GM23338 (cell line): Measurements from ENCODE around the gene ZC3H12C. TPM values are rescaled to one million over a fixed set of nuclear protein-coding genes. Genes with fewer than 3 reads are reported as not detected.

Source experiments
- ATAC-seq: fragments of 200-7000 bp; cut with Tn5 transposase; 3 replicates; pipeline ENCODE4 v1.9.1; 2020
- DNase-seq: peaks from one replicate; pipeline ENCODE4 v3.0.0-alpha.2; 2015; ENCODE audit warnings: low spot score
- H2AFZ ChIP-seq: fragments of 200-600 bp; sonication (generic); 2 replicates; pipeline ENCODE4 v1.8.0; 2016; ENCODE audit warnings: antibody characterized with exemption, mild to moderate bottlenecking, moderate library complexity
- H3F3A ChIP-seq: fragments of 200-600 bp; sonication (generic); replicated peaks from 2 replicates; pipeline ENCODE4 v1.8.0; 2017; ENCODE audit warnings: antibody characterized with exemption, mixed run types, low read depth
- H3K27ac ChIP-seq: fragments of 200-600 bp; sonication (generic); 2 replicates; pipeline ENCODE4 v1.6.1; 2016; ENCODE audit warnings: low read depth
- H3K27me3 ChIP-seq: fragments of 200-600 bp; sonication (generic); 2 replicates; pipeline ENCODE4 v1.8.0; 2016; ENCODE audit warnings: mild to moderate bottlenecking, mixed run types, moderate library complexity; ENCODE audit not compliant: insufficient read depth
- H3K36me3 ChIP-seq: fragments of 200-600 bp; sonication (generic); 2 replicates; pipeline ENCODE4 v1.8.0; 2016; ENCODE audit warnings: mild to moderate bottlenecking; ENCODE audit not compliant: insufficient read depth
- H3K4me1 ChIP-seq: fragments of 200-600 bp; sonication (generic); 2 replicates; pipeline ENCODE4 v1.8.0; 2016; ENCODE audit warnings: mild to moderate bottlenecking, moderate library complexity; ENCODE audit not compliant: insufficient read depth
- H3K4me2 ChIP-seq: fragments of 200-600 bp; sonication (generic); 2 replicates; pipeline ENCODE4 v1.7.1; 2017; ENCODE audit warnings: mixed run types
- H3K4me3 ChIP-seq: fragments of 200-600 bp; sonication (generic); 2 replicates; pipeline ENCODE4 v1.6.1; 2016; ENCODE audit warnings: mixed run types
- H3K79me2 ChIP-seq: fragments of 200-600 bp; sonication (generic); replicated peaks from 2 replicates; pipeline ENCODE4 v1.8.0; 2017; ENCODE audit warnings: mild to moderate bottlenecking; ENCODE audit not compliant: insufficient read depth
- H3K9me2 ChIP-seq: fragments of 200-600 bp; sonication (generic); 2 replicates; pipeline ENCODE4 v1.8.0; 2017; ENCODE audit not compliant: insufficient read depth
- H4K20me1 ChIP-seq: fragments of 200-600 bp; sonication (generic); replicated peaks from 2 replicates; pipeline ENCODE4 v1.8.0; 2017; ENCODE audit warnings: mild to moderate bottlenecking; ENCODE audit not compliant: insufficient read depth
- H3K27ac Mint-ChIP-seq: 2 replicates; pipeline ENCODE4 v1.8.0; 2020; ENCODE audit warnings: inconsistent platforms, mild to moderate bottlenecking, moderate library complexity, mixed read lengths
- H3K27me3 Mint-ChIP-seq: 3 replicates; pipeline ENCODE4 v1.8.0; 2022; ENCODE audit warnings: low read depth, mild to moderate bottlenecking, moderate library complexity, mixed read lengths, inconsistent platforms; ENCODE audit not compliant: insufficient read depth, poor library complexity
- H3K36me3 Mint-ChIP-seq: 3 replicates; pipeline ENCODE4 v1.8.0; 2021; ENCODE audit warnings: low read depth, mild to moderate bottlenecking, inconsistent platforms, moderate library complexity, mixed read lengths
- H3K4me1 Mint-ChIP-seq: 3 replicates; pipeline ENCODE4 v1.8.0; 2020; ENCODE audit warnings: mild to moderate bottlenecking, inconsistent platforms, mixed read lengths
- H3K4me3 Mint-ChIP-seq: 3 replicates; pipeline ENCODE4 v1.8.0; 2021; ENCODE audit warnings: moderate library complexity, mild to moderate bottlenecking, inconsistent platforms, mixed read lengths
- H3K9me3 Mint-ChIP-seq: 3 replicates; pipeline ENCODE4 v1.8.0; 2020; ENCODE audit warnings: moderate library complexity, mild to moderate bottlenecking, inconsistent platforms, mixed read lengths
- CREB1 ChIP-seq: fragments of 250-450 bp; sonication (Bioruptor Pico); IDR thresholded peaks from 2 replicates; pipeline ENCODE4 v1.5.0; 2020; ENCODE audit warnings: low read depth, mild to moderate bottlenecking, moderate library complexity
- CTCF ChIP-seq, 2 experiments: fragments of 200-600 bp in 1 of 2; sonication (generic) in 1 of 2; conservative IDR thresholded peaks; 2 replicates each; pipeline versions ENCODE4 v1.5.1 to v1.6.1; 2016 to 2017; ENCODE audit warnings: antibody characterized with exemption in 2 of 2, low read depth in 2 of 2, mild to moderate bottlenecking in 2 of 2, moderate library complexity in 1 of 2
- ETS1 ChIP-seq: IDR thresholded peaks from 2 replicates; pipeline ENCODE4 v1.6.1; 2016; ENCODE audit warnings: antibody characterized with exemption
- EZH2 ChIP-seq: fragments of 200-600 bp; sonication (generic); IDR thresholded peaks from one replicate; pipeline ENCODE4 v1.8.0; 2017; ENCODE audit warnings: antibody characterized with exemption, mild to moderate bottlenecking, low read depth; ENCODE audit not compliant: unreplicated experiment
- EZH2phosphoT487 ChIP-seq: fragments of 200-600 bp; sonication (generic); IDR thresholded peaks from one replicate; pipeline ENCODE4 v1.8.1; 2018; ENCODE audit warnings: antibody characterized with exemption; ENCODE audit not compliant: unreplicated experiment
- JUNB ChIP-seq: IDR thresholded peaks from one replicate; pipeline ENCODE4 v1.6.1; 2016; ENCODE audit warnings: antibody characterized with exemption; ENCODE audit not compliant: unreplicated experiment
- NANOG ChIP-seq: IDR thresholded peaks from 2 replicates; pipeline ENCODE4 v1.6.1; 2016; ENCODE audit warnings: antibody characterized with exemption, borderline replicate concordance
- POLR2AphosphoS5 ChIP-seq: IDR thresholded peaks from 2 replicates; pipeline ENCODE4 v1.6.1; 2016; ENCODE audit warnings: antibody characterized with exemption, low read depth
- REST ChIP-seq: IDR thresholded peaks from one replicate; pipeline ENCODE4 v1.6.1; 2018; ENCODE audit warnings: antibody characterized with exemption; ENCODE audit not compliant: unreplicated experiment
- STAT1 ChIP-seq: IDR thresholded peaks from one replicate; pipeline ENCODE4 v1.6.1; 2016; ENCODE audit warnings: antibody characterized with exemption; ENCODE audit not compliant: unreplicated experiment
- ZNF114 ChIP-seq: fragments of 250-450 bp; sonication (Bioruptor Pico); IDR thresholded peaks from 2 replicates; pipeline ENCODE4 v1.5.0; 2020; ENCODE audit warnings: mild to moderate bottlenecking, moderate library complexity
- ZNF331 ChIP-seq: fragments of 250-450 bp; sonication (Bioruptor Pico); IDR thresholded peaks from 2 replicates; pipeline ENCODE4 v1.5.0; 2020; ENCODE audit warnings: low read depth, mild to moderate bottlenecking, moderate library complexity
- ZNF462 ChIP-seq: fragments of 250-450 bp; sonication (Bioruptor Pico); IDR thresholded peaks from 2 replicates; pipeline ENCODE4 v1.5.0; 2020; ENCODE audit warnings: mild to moderate bottlenecking, moderate library complexity
- polyA plus RNA-seq: library from polyadenylated mRNA; unstranded; fragments of >200 nt; fragmentation: Nextera tagmentation; extraction: Ambion mirVana; gene quantifications from 2 replicates; pipeline ENCODE4 v1.2.1, GENCODE V29; 2016
- total RNA-seq: library from RNA; depleted of rRNA; stranded (reverse); fragments of >200 nt; shearing (Covaris generic); gene quantifications from 2 replicates; pipeline ENCODE4 v1.2.3, GENCODE V29; 2014

ZC3H12C gene
- total and polyA plus RNA-seq, 2 experiments from 2014 or later, result 0.55 to 2.4 TPM

GRCh38 chr11:110061296-110061695, 31.9 kb upstream of the ZC3H12C start:
- ATAC-seq (no peak), DNase-seq (no peak)
- Histone ChIP-seq H3F3A (no peaks in the 10 kb centered on the region), H3K4me3 (no peak overlapping the region), H3K36me3 (no peaks in the 10 kb centered on the region), H3K27me3 (no peaks in the 10 kb centered on the region), H3K4me2 (no peak overlapping the region), H3K27ac (no peak overlapping the region), H2AFZ (no peak overlapping the region), H3K79me2 (no peaks in the 10 kb centered on the region), H3K4me1 (no peaks in the 10 kb centered on the region), H4K20me1 (no peaks in the 10 kb centered on the region), H3K9me2 (no peaks in the 10 kb centered on the region)
- Mint-ChIP-seq H3K4me1 (0 out of 3 replicates have a peak, but pooled peaks cover 2% of the 10 kb centered on the region), H3K9me3 (no peaks in the 10 kb centered on the region), H3K4me3 (no peak overlapping the region), H3K27ac (no peak overlapping the region), H3K36me3 (no peaks in the 10 kb centered on the region), H3K27me3 (no peaks in the 10 kb centered on the region)
- TF ChIP-seq ZNF331 (CRISPR knock-in tag), result no peak
- TF ChIP-seq NANOG, result no peak
- TF ChIP-seq EZH2phosphoT487, result no peak
- TF ChIP-seq ETS1, result no peak
- TF ChIP-seq POLR2AphosphoS5, result no peak
- TF ChIP-seq CREB1, result no peak
- no peak for TF ChIP-seq ZNF462 (CRISPR knock-in tag)
- TF ChIP-seq ZNF114 (CRISPR knock-in tag), result no peak
- TF ChIP-seq CTCF (conservative IDR thresholded peaks at IDR 0.05; ENCODE audit: low read depth in 2 of 2), result no peak
- TF ChIP-seq STAT1, result no peak
- no peak for TF ChIP-seq EZH2
- no peak for TF ChIP-seq JUNB
- no peak for TF ChIP-seq REST
